Loucy (cell line): ENCODE results near the gene OTOA.
"Not testable (repeated sequence)": the region's sequence is repeated elsewhere in the genome, so short reads cannot be mapped to it uniquely, and the experiment has no call there.

Experiments
- H2AFZ ChIP-seq: fragments of 200-600 bp; sonication (generic); 2 replicates; pipeline ENCODE4 v1.6.0; 2016; ENCODE audit warnings: antibody characterized with exemption, mild to moderate bottlenecking, low read length, moderate library complexity
- H3F3A ChIP-seq: fragments of 200-600 bp; 2 replicates; pipeline ENCODE4 v1.6.0; 2016; ENCODE audit warnings: antibody characterized with exemption, low read depth, mild to moderate bottlenecking
- H3K27me3 ChIP-seq: fragments of 200-600 bp; sonication (generic); 2 replicates; pipeline ENCODE4 v1.6.1; 2014; ENCODE audit warnings: low read length, mild to moderate bottlenecking; ENCODE audit not compliant: insufficient read depth, poor library complexity, severe bottlenecking
- H3K36me3 ChIP-seq: fragments of 200-600 bp; sonication (generic); 2 replicates; pipeline ENCODE4 v1.6.1; 2016; ENCODE audit warnings: low read length; ENCODE audit not compliant: insufficient read depth
- H3K4me1 ChIP-seq: fragments of 200-600 bp; sonication (generic); 2 replicates; pipeline ENCODE4 v1.5.1; 2014; ENCODE audit warnings: low read length, mild to moderate bottlenecking; ENCODE audit not compliant: insufficient read depth, poor library complexity, severe bottlenecking
- H3K4me2 ChIP-seq: fragments of 200-600 bp; sonication (generic); 2 replicates; pipeline ENCODE4 v1.6.0; 2014; ENCODE audit warnings: antibody characterized with exemption, low read length, low read depth, mild to moderate bottlenecking; ENCODE audit not compliant: poor library complexity, severe bottlenecking
- H3K4me3 ChIP-seq: fragments of 200-600 bp; sonication (generic); 2 replicates; pipeline ENCODE4 v1.5.1; 2014; ENCODE audit warnings: low read length, mild to moderate bottlenecking, mixed read lengths; ENCODE audit not compliant: poor library complexity, severe bottlenecking
- H3K79me2 ChIP-seq: fragments of 200-600 bp; sonication (generic); 2 replicates; pipeline ENCODE4 v1.6.1; 2014; ENCODE audit warnings: low read length; ENCODE audit not compliant: insufficient read depth
- H3K9ac ChIP-seq: fragments of 200-600 bp; sonication (generic); 2 replicates; pipeline ENCODE4 v1.6.0; 2014; ENCODE audit warnings: mild to moderate bottlenecking, low read depth, low read length, moderate library complexity; ENCODE audit not compliant: poor library complexity, severe bottlenecking
- H3K9me2 ChIP-seq: fragments of 200-600 bp; sonication (generic); replicated peaks from 2 replicates; pipeline ENCODE4 v1.6.1; 2016; ENCODE audit warnings: low read depth, low read length, mixed read lengths
- H3K9me3 ChIP-seq: fragments of 200-600 bp; sonication (generic); 2 replicates; pipeline ENCODE4 v1.6.1; 2014; ENCODE audit warnings: mild to moderate bottlenecking, antibody characterized with exemption, low read length, low read depth; ENCODE audit not compliant: insufficient read depth
- H4K20me1 ChIP-seq: fragments of 200-600 bp; sonication (generic); 2 replicates; pipeline ENCODE4 v1.6.0; 2014; ENCODE audit warnings: antibody characterized with exemption, low read length, mild to moderate bottlenecking; ENCODE audit not compliant: insufficient read depth, poor library complexity, severe bottlenecking

Gene OTOA

DNA sequence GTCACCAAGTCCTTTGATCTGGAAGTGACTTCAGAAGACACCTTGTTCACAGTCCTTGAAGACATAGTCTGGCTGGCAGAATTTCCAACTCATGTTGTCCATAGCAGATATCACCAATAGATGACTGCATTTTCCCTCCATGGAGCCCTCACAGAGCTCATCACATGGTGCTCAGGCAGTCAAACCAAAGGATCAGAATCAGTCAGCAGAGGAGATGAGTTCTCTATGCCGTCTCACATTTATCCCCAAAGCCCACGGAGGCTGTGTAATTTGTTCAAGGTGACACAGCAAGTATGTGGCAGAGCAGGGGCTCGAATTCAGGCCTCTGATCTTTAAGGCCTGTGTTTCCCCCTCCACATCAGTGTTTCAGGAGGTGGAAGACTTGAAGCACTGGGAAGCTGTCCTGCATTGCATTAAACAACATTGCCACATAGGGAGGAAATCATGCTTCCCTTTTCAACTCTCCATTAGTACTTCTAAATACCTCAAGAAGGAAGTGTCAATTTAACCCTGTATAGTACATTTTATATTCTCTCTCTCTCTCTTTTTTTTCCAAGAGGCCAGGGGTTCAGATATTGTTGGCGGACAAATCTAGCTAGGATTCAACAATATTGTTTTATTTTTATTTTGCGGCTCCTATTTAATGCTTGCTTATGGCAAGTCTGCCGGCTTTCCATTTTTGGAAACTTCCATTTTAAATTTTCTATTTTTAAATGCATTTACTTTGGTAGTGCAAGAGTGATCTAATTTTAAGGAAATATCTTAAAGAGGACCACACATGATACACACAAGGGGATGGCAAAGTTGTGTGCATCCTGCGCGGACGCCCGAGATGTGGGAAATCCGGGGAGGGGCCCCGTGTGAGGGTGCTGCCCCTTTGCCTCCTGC lies 92.7 kb downstream of the OTOA start:
- H3K79me2 ChIP-seq, H4K20me1 ChIP-seq, H3K9ac ChIP-seq, H3K4me1 ChIP-seq, H2AFZ ChIP-seq, H3F3A ChIP-seq, H3K9me3 ChIP-seq, H3K36me3 ChIP-seq, H3K9me2 ChIP-seq, H3K4me2 ChIP-seq, H3K4me3 ChIP-seq, H3K27me3 ChIP-seq: not testable (repeated sequence)

DNA sequence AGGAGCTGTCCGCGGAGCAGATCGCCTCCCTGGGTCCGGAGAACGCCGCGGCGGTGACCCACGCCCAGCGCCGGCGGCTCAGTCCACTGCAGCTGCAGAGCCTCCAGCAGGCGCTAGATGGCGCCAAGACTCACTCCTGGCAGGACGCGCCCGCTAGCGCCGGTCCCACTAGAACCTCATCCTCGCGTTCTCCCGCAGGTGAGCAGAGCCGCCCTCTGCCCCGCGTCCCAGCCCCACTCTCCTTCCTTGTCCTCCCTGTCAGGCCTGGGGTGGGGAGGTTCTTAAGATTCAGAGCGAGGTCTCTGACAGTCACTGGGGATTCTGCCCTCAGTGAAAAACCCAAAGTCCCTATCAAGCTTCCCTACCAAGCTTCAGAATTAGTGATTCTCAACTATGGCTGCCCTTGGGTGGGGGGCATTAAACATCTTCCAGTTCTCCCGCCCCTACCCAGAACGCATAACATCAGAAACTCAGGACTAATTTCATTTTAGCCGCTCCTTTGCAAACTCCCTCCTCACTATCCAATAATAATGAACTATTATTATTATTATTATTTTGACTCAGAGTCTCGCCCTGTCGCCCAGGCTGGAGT lies 93.4 kb downstream of the OTOA start:
- H3K9me2 ChIP-seq, H3K27me3 ChIP-seq, H3F3A ChIP-seq, H4K20me1 ChIP-seq, H3K9ac ChIP-seq, H3K79me2 ChIP-seq, H3K4me2 ChIP-seq, H3K4me1 ChIP-seq, H3K4me3 ChIP-seq, H2AFZ ChIP-seq, H3K36me3 ChIP-seq, H3K9me3 ChIP-seq: not testable (repeated sequence)

DNA sequence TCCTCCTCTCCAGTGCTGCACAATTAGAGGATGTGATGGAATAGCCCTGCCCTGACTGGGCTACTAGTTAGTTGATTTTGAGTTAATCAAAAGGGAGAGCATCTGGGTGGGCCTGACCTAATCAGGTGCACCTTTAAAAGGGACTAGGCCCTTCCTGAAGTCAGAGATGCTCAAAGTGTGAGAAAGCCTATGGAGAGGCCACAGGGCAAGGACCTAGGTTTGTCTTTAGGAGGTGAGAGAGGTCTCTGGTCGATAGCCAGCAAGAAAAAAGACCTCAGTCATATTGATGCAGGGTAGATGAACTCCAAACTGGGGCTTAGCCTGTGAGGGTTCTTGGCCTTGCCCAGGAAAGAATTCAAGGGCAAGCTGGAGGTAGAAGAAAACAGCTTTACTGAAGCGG lies 104.5 kb downstream of the OTOA start:
- not testable (repeated sequence) for H3K4me1 ChIP-seq, H3K9ac ChIP-seq, H3K27me3 ChIP-seq, H3K36me3 ChIP-seq, H3K79me2 ChIP-seq, H4K20me1 ChIP-seq, H3F3A ChIP-seq, H3K4me3 ChIP-seq, H3K4me2 ChIP-seq, H2AFZ ChIP-seq, H3K9me2 ChIP-seq, H3K9me3 ChIP-seq

DNA sequence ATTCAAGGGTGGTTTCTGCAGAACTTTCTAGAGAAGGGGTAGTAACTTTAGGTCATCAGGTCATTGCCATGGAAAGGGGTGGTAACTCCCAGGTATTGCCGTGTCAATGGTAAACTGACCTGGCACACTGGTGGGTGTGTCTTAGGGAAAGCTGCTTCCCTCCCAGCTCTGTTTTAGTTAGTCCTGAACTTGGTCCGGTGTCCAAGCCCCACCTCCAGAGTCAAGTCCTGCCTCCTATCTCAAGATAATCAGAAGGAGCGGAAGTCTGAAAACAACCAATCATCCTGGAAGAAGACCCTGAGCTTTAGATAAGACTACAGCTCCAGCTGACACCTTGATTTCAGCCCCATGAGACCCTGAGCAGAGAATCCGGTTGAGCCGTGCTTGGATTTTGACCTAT lies 105.0 kb downstream of the OTOA start:
- H3K4me3 ChIP-seq, H3K79me2 ChIP-seq, H3K36me3 ChIP-seq, H3K9me3 ChIP-seq, H2AFZ ChIP-seq, H3K9ac ChIP-seq, H3F3A ChIP-seq, H4K20me1 ChIP-seq, H3K27me3 ChIP-seq, H3K4me1 ChIP-seq, H3K4me2 ChIP-seq, H3K9me2 ChIP-seq: not testable (repeated sequence)

DNA sequence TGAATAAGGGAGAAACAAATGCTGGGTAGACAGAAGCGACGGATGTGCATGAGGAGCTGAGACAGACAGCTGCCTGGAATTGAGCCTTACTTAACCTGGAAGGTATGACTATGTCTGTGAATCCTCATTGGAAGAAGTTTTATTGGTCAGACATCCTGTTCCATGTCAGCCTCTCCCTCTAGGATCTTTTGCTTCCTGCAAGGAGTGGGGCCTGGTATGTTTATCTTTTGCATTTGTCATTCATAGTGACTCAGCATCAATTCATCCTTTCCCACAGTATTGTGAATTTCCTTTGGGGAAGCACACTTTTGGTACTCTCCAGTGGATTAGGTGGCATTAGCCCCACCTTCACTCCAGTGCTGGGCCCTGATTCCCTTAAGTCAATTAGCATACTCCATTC lies 105.5 kb downstream of the OTOA start:
- not testable (repeated sequence) for H4K20me1 ChIP-seq, H3K9me3 ChIP-seq, H3K4me3 ChIP-seq, H3K4me2 ChIP-seq, H3F3A ChIP-seq, H3K4me1 ChIP-seq, H2AFZ ChIP-seq, H3K36me3 ChIP-seq, H3K9ac ChIP-seq, H3K27me3 ChIP-seq, H3K9me2 ChIP-seq, H3K79me2 ChIP-seq

DNA sequence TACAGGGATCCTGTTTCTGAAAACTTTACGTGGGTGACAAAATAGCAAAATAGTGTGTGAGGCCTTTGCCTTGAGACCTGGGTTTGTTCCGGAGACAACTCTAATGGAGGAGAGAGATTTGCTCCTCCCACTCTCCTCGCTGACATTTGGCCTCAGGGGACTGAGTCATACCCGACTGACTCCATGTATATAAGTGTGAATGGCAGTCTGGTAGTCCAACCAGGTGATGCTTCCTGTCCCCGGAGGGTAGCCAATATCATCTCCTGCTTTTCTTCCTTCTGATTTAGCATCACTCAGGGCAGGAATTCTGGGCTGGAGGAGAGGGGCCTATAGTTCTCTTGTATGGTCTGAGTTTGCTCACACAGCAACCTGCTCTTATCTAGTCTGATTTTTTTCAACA lies 106.8 kb downstream of the OTOA start:
- H3F3A ChIP-seq, H3K27me3 ChIP-seq, H3K9me3 ChIP-seq, H3K4me3 ChIP-seq, H3K4me2 ChIP-seq, H4K20me1 ChIP-seq, H3K79me2 ChIP-seq, H3K9me2 ChIP-seq, H2AFZ ChIP-seq, H3K9ac ChIP-seq, H3K4me1 ChIP-seq, H3K36me3 ChIP-seq: not testable (repeated sequence)

DNA sequence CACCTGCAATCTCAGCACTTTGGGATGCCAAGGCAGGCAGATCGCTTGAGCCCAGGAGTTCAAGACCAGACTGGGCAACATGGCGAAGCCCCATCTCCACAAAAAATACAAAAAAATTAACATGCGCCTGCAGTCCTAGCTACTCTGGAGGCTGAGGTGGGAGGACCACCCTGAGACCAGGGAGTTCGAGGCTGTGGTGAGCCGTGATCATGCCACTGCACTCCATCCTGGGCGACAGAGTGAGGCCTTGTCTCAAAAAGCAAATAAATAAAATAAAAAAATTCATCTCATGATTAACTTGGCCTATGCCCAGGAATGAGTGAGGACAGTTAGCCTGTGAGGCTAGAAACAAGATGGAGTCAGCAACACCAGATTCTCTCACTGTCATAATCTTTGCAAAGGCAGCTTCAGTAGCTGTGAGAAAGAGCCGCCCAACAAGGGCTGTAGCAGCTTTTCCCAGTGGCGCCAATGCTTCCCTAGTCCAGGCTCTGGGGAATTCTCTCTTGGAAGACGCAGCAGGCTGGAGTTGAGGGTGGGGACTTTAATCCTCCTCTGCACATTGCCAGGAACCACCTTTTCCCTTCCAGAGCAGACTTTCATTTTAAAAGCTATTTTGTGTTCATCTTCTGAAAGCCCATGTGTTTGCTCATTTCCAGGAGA lies 108.9 kb downstream of the OTOA start:
- H4K20me1 ChIP-seq, H3K9me3 ChIP-seq, H3K4me3 ChIP-seq, H3K9me2 ChIP-seq, H3F3A ChIP-seq, H3K36me3 ChIP-seq, H2AFZ ChIP-seq, H3K4me1 ChIP-seq, H3K27me3 ChIP-seq, H3K79me2 ChIP-seq, H3K4me2 ChIP-seq, H3K9ac ChIP-seq: not testable (repeated sequence)
